Endothelial cell of umbilical vein (primary cell): ENCODE measurements around the gene MTRR. TPM values are rescaled to one million over a fixed set of nuclear protein-coding genes. Genes with fewer than 3 reads are reported as not detected.

ENCODE experiments used
- BruUV-seq: library from RNA; stranded (reverse); fragments of 400-500 nt; replicated peaks from 2 replicates; lab custom pipeline; 2021; lab: Mats Ljungman, UMichigan
- CTCF ChIA-PET: fragments of 300-600, 350-600 bp; sonication (Branson Sonifier 250); formaldehyde crosslinking; loops from one replicate; lab custom pipeline; 2021; ENCODE audit warnings: antibody characterized with exemption, inconsistent platforms; lab: Charles Lee
- POLR2A ChIA-PET: fragments of 300-600, 350-600 bp; sonication (Branson Sonifier 250); formaldehyde crosslinking; loops from one replicate; lab custom pipeline; 2021; ENCODE audit warnings: antibody characterized with exemption, inconsistent platforms; lab: Charles Lee
- DNase-seq: peaks from one replicate; pipeline ENCODE4 v3.0.0-alpha.2; 2011; ENCODE audit warnings: low read depth, low spot score
- FAIRE-seq: peaks from 2 replicates; lab custom pipeline; 2011; peaks lifted over from hg19 to GRCh38; lab: Jason Lieb, UNC
- H2AFZ ChIP-seq: 2 replicates; pipeline ENCODE4 v1.6.0; 2012; ENCODE audit warnings: low read depth, low read length, control low read depth, inconsistent platforms
- H3K27ac ChIP-seq: 2 replicates; pipeline ENCODE4 v1.5.1; 2011; ENCODE audit warnings: low read depth, mild to moderate bottlenecking, control low read depth, low read length, moderate library complexity; ENCODE audit not compliant: insufficient read depth
- H3K27me3 ChIP-seq, 2 experiments: 2 replicates each; pipeline versions ENCODE4 v1.6.0 to v1.6.1; 2011; ENCODE audit warnings: low read length in 2 of 2, mixed read lengths in 1 of 2; ENCODE audit not compliant: control insufficient read depth in 2 of 2, insufficient read depth in 2 of 2
- H3K36me3 ChIP-seq, 2 experiments: 2 replicates in 1 of 2; 3 replicates in 1 of 2; pipeline ENCODE4 v1.5.1; 2011; ENCODE audit warnings: low read length in 2 of 2, mild to moderate bottlenecking in 1 of 2, moderate library complexity in 1 of 2; ENCODE audit not compliant: control insufficient read depth in 2 of 2, insufficient read depth in 2 of 2; ENCODE audit errors: extremely low read depth in 1 of 2
- H3K4me1 ChIP-seq: 3 replicates; pipeline ENCODE4 v1.5.1; 2011; ENCODE audit warnings: mild to moderate bottlenecking, low read length; ENCODE audit not compliant: control insufficient read depth, insufficient read depth; ENCODE audit errors: extremely low read depth
- H3K4me2 ChIP-seq: 2 replicates; pipeline ENCODE4 v1.6.1; 2011; ENCODE audit warnings: low read length, control low read depth, mixed read lengths; ENCODE audit not compliant: insufficient read depth
- H3K4me3 ChIP-seq, 3 experiments: fragments of 200-600 bp in 1 of 3; sonication (generic), shearing (Covaris generic) in 1 of 3; replicated peaks in 1 of 3; 2 replicates each; pipeline ENCODE4 v1.5.1; 2011 to 2016; ENCODE audit warnings: control low read depth in 3 of 3, low read length in 3 of 3, mild to moderate bottlenecking in 2 of 3, inconsistent platforms in 1 of 3, low read depth in 1 of 3, moderate library complexity in 1 of 3; ENCODE audit not compliant: insufficient read depth in 1 of 3
- H3K79me2 ChIP-seq: 2 replicates; pipeline ENCODE4 v1.6.0; 2012; ENCODE audit warnings: low read length, inconsistent platforms; ENCODE audit not compliant: control insufficient read depth, insufficient read depth
- H3K9ac ChIP-seq: replicated peaks from 2 replicates; pipeline ENCODE3; 2011; ENCODE audit warnings: low read length, control low read depth; ENCODE audit not compliant: insufficient read depth; ENCODE audit errors: extremely low read depth
- H3K9me1 ChIP-seq: replicated peaks from 3 replicates; pipeline ENCODE4 v1.6.0; 2011; ENCODE audit warnings: mild to moderate bottlenecking, low read length; ENCODE audit not compliant: control insufficient read depth, insufficient read depth; ENCODE audit errors: extremely low read depth
- H3K9me3 ChIP-seq: replicated peaks from 2 replicates; pipeline ENCODE4 v1.5.1; 2012; ENCODE audit warnings: low read length, inconsistent platforms; ENCODE audit not compliant: control insufficient read depth, insufficient read depth
- H4K20me1 ChIP-seq: replicated peaks from 2 replicates; pipeline ENCODE3; 2011; ENCODE audit warnings: mild to moderate bottlenecking, low read length; ENCODE audit not compliant: control insufficient read depth, insufficient read depth; ENCODE audit errors: extremely low read depth
- FOS ChIP-seq: IDR thresholded peaks from 2 replicates; pipeline ENCODE4 v1.6.1; 2011; ENCODE audit warnings: mild to moderate bottlenecking, low read length, moderate library complexity, borderline replicate concordance; ENCODE audit not compliant: insufficient read depth
- JUN ChIP-seq: IDR thresholded peaks from 2 replicates; pipeline ENCODE4 v1.6.1; 2011; ENCODE audit warnings: borderline replicate concordance, low read depth; ENCODE audit not compliant: insufficient read length, insufficient read depth
- MYC ChIP-seq: IDR thresholded peaks from one replicate; pipeline ENCODE4 v1.6.1; 2011; ENCODE audit warnings: mild to moderate bottlenecking, low read depth, low read length
- POLR2A ChIP-seq: IDR thresholded peaks from 2 replicates; pipeline ENCODE4 v1.6.1; 2012; ENCODE audit warnings: low read depth, mild to moderate bottlenecking, control low read depth, low read length
- POLR2AphosphoS5 ChIP-seq: IDR thresholded peaks from 2 replicates; pipeline ENCODE4 v1.6.1; 2012; ENCODE audit warnings: low read depth, mild to moderate bottlenecking, control low read depth, low read length, moderate library complexity; ENCODE audit not compliant: insufficient read depth
- dilution Hi-C: fragments of 300-500 bp; cut with MboI; formaldehyde crosslinking; loops from one replicate; pipeline ENCODE4 v1.15.0; 2019; ENCODE audit warnings: low sequenced_read_pairs; ENCODE audit not compliant: extremely low pct_ligation_motif_present
- intact Hi-C: fragments of 100-400 bp; cut with micrococcal nuclease; formaldehyde crosslinking; loops from one replicate; pipeline ENCODE4 v1.10.0; 2022
- polyA plus RNA-seq, 4 experiments: library from polyadenylated mRNA; depleted of rRNA in 3 of 4; stranded (reverse) in 3 of 4; unstranded in 1 of 4; fragments of >200 nt; gene quantifications; 2 replicates each; pipeline versions ENCODE4 v1.2.1 to v1.2.3, GENCODE V29; 2011 to 2012; ENCODE audit warnings: missing spikeins in 1 of 4
- total RNA-seq: library from RNA; stranded (reverse); gene quantifications from 2 replicates; pipeline ENCODE4 v1.2.3, GENCODE V29; 2021
- TF ChIP-seq, protein P1 (sequence below), 2 donors: IDR thresholded peaks; 1 replicate in 1 of 2; 2 replicates in 1 of 2; pipeline ENCODE4 v1.5.1; 2011; ENCODE audit warnings: low read length in 2 of 2, mild to moderate bottlenecking in 2 of 2, moderate library complexity in 2 of 2, control low read depth in 1 of 2, inconsistent platforms in 1 of 2, low read depth in 1 of 2; ENCODE audit not compliant: insufficient read depth in 1 of 2; ENCODE audit errors: extremely low read depth in 1 of 2
- TF ChIP-seq, protein P2 (sequence below): IDR thresholded peaks from 2 replicates; pipeline ENCODE4 v1.6.1; 2011; ENCODE audit not compliant: insufficient read depth, insufficient read length

The MTRR gene
- total and polyA plus RNA-seq, 2 donors (not counting 3 experiments of a cell fraction or from before 2014, with no cell fraction given) = 24.3 to 37.1 TPM

DNA sequence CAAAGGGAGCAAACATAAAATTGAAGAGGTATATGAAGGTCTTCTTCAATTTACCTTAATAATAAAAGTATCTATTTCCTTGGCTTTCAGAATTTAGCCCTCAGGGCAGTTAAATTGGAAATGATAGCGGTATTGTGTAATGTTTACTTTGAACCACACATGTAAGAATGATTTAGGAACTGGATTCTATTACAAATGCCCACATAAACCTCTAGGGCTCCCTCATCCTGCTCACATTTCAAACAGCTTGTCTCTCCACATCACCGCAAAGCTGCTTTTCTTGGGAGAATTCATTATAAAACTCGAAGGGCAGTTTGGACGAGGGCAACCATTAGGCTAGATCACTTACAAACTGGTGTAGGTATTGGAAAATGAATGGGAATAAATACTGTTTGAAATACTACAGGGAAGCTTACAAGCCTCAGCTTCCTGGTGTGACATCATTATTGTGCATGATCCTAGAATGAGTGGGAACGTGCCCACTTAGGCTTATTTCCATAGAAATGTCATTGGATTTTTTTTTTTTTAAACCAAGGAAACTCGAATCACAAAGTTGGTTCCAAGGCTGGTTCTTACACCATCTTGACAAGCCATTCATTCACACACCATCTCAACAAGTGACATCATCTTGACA lies 47.3 kb downstream of the MTRR start:
- no peak for DNase-seq
- Histone ChIP-seq H3K27me3 (no peaks in the 10 kb centered on the region), H2AFZ (no peak overlapping the region), H4K20me1 (no peaks in the 10 kb centered on the region), H3K36me3 (no peaks in the 10 kb centered on the region), H3K4me2 (no peak overlapping the region), H3K9me1 (no peaks in the 10 kb centered on the region), H3K4me3 (no peak overlapping the region), H3K4me1 (no peaks in the 10 kb centered on the region), H3K9ac (no peak overlapping the region), H3K27ac (no peak overlapping the region), H3K9me3 (no peaks in the 10 kb centered on the region), H3K79me2 (no peaks in the 10 kb centered on the region)
- POLR2A ChIA-PET = no interaction called here
- TF ChIP-seq, protein P1, sequence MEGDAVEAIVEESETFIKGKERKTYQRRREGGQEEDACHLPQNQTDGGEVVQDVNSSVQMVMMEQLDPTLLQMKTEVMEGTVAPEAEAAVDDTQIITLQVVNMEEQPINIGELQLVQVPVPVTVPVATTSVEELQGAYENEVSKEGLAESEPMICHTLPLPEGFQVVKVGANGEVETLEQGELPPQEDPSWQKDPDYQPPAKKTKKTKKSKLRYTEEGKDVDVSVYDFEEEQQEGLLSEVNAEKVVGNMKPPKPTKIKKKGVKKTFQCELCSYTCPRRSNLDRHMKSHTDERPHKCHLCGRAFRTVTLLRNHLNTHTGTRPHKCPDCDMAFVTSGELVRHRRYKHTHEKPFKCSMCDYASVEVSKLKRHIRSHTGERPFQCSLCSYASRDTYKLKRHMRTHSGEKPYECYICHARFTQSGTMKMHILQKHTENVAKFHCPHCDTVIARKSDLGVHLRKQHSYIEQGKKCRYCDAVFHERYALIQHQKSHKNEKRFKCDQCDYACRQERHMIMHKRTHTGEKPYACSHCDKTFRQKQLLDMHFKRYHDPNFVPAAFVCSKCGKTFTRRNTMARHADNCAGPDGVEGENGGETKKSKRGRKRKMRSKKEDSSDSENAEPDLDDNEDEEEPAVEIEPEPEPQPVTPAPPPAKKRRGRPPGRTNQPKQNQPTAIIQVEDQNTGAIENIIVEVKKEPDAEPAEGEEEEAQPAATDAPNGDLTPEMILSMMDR (IDR thresholded peaks at IDR 0.05; ENCODE audit: extremely low read depth in 1 of 2, insufficient read depth in 1 of 2, low read depth in 1 of 2, low read length in 2 of 2) = no peak
- TF ChIP-seq MYC (no peak), FOS (no peak), POLR2AphosphoS5 (no peak), POLR2A (no peak), JUN (no peak)
- TF ChIP-seq, protein P2, sequence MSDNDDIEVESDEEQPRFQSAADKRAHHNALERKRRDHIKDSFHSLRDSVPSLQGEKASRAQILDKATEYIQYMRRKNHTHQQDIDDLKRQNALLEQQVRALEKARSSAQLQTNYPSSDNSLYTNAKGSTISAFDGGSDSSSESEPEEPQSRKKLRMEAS = no peak
- intact Hi-C loops = no loop called here
- FAIRE-seq = no peak
- CTCF ChIA-PET = interaction anchor here (1.0 kb wide), 1 partner anchor 12 kb away, joined by 5 read pairs; no protein-coding TSS in a partner anchor
- dilution Hi-C loops = no loop called here
- no TSS peak for BruUV-seq
